HG02588 (cell line): ENCODE measurements around the gene SMPD3.

Experiments used
- ATAC-seq: cut with Tn5 transposase; IDR thresholded peaks from one replicate; pipeline ENCODE4 v1.9.1; 2021; ENCODE audit warnings: mild to moderate bottlenecking, moderate library complexity; ENCODE audit not compliant: unreplicated experiment

SMPD3 gene

DNA sequence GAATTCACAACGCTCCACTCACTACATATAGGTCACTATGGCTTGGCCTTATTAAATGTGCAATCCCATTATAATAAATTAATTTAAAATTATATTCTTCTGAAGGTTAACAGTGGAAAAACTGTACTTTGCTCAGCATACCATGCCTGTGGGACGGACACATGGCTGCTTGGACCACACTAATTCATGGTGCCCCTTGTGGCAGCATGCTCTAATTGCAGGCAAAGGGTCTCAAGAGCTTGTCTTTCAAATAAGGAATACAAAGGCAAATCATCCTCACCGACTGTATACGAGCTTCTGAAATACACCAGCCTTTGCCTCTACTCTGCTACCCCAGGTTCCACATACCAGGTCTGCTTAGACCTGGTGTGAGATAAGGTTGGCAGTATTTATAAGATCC lies 11.7 kb downstream of the SMPD3 start:
- ATAC-seq, result no peak

DNA sequence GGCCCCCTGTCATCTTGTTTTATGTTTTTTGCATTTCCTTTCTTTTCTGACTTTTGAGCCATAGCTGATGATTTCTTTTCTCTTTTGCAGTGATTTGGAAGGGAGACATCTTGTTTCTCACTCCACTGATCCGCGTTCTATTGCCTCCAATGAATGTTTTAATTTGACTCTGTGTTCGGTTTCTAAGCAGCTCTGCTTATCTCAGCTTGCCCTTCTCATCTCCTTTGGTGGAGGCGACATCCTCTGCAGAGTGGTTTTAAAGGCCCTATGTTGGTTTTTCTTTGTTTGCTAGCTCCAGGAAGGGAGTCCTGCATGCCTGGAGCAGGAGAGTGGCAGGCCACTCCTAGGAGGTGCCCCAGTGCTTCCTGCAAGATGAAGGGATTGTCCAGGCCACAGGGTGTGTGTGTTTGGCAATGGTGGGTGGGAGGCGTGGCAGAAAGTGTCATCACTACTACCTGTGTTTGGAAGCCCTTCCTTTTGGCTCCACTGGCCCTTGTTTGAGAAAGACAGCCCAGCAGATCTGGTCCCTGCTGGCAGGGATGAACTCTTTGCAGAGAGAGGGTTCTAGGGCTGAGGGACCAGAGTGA lies 13.6 kb downstream of the SMPD3 start:
- ATAC-seq, result no peak

DNA sequence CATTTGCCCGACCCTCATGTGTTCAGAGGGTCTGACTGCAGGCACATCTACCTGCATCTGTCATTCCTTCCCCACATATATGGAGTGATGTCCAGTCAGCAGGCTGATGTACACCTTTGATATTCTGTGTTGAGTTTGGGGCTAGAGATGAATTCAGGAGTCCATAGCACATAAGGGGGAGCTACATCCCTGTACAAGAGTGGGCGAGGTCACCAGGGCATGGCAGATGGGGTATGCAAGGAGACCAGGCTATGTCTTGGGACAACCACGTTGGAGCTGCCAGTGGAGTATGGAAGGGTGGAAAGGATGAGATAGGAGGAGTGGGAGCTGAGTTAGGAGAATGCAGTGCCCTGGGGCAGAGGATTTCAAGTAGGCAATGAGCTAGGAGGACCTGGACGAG lies 15.0 kb downstream of the SMPD3 start:
- ATAC-seq, result no peak

- ATAC-seq, result no peak
Observed at GRCh38 chr16:68432701-68433100, 15.6 kb downstream of the SMPD3 start.

DNA sequence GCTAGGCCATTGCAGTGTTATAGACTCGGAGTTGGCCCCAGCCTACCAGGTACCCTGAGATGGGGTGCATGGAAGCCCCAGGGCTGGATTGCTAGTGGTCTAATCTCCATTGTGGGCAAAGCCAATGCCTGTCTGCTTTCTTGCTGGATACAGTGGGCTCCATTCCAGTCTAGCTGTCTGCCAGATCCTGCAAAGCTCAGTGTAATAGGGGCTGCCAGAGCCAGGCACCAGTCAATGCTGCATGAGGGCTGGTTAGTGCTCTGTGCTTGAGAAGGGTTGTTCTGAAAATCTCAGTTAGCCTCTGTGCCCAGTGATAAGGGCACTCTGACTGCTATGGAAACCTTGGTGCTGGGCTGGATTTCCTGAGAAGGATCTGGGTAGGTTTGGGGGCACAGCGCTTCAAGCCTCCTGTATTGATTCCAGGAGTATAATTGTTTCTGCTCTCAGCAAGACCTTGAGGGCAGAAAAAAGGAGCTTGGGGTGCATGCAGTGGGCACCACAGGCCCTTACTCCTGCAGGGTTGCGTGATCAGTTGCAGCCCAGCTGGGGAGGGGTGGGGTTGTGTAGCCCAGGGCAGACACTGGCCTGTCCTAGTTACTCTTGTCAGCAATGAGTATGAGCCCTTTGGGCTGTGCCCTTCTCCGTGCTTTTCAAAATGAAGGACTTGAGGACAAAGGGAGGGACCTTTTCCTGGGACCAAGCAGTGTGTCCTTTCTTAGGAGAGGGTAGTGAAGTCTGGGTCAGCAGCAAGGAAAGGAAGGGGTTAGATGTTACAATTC lies 19.0 kb downstream of the SMPD3 start:
- ATAC-seq, result no peak

- no peak for ATAC-seq
Observed at GRCh38 chr16:68427649-68428303, 20.5 kb downstream of the SMPD3 start.

DNA sequence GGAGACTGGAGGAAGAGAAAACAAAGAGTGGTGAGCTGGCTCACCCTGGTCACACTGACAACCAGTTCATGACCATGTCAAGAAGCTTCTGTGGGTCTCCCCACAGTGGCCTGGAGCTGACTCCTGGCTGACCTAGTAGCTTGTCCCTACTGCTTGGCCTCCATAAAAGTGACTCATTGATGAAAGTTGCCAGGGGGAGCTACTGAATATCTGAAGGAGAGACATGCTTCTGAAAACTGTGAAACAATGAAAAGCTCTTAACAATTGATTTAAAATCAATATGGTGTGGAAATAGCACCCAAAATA lies 22.0 kb downstream of the SMPD3 start:
- ATAC-seq, result no peak

DNA sequence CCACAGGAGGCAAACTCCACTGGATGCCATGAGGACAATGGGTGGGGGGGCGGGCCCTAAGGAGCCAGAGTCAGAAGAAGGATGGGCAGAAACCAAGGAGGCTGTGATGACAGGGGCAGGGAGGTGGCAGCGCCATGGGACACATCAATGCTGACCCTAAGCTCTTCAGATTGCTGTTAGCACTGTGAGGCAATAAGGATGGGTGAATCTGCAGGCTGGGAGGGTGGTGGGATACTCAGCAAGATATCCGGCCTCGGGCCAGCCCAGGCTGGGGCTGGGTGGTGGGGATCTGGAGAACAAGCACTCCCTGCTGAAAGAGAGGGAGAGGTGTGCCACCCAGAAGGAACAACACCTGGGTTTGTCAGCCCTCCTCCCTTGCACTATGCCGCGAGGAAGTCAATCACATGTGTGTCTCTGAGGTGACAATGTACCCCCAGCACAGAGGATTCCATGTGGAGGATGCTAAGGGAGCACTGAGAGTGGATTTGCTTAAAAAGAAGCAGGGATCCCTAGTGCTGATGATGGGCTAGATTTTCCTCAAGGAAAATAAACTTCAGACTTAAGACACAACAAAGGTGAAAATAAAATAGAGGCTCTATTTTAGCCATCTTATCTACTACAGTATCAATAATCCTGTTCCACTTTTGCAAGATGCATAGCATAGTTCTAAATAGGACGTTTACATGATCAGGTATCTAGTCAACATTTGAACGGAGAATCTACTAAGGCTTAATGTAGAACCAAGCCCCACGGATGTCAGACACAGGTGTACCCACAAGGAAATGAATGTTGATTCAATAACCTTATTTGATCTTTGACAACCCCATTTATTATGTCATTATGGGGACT lies 22.6 kb downstream of the SMPD3 start:
- no peak for ATAC-seq

DNA sequence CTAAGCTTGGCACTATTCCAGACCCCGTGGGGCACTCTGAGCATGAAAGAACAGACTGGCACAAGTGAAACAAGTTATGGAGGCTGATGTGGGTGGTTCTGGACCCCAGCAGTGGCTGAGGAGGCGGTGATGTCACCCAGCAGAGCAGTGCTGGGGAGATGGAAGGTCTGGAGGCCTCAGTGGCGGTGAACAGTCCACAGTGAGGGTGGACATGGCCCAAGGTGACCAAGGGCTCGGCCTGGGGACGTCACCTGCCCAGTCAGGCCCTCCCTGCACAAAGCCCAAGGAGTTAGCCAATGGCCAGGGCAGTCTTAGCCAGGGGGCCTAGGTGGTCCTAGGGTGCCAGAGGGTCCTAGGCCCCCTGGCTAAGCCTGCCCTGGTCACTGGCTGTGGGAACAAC lies 24.5 kb downstream of the SMPD3 start:
- ATAC-seq, result no peak

DNA sequence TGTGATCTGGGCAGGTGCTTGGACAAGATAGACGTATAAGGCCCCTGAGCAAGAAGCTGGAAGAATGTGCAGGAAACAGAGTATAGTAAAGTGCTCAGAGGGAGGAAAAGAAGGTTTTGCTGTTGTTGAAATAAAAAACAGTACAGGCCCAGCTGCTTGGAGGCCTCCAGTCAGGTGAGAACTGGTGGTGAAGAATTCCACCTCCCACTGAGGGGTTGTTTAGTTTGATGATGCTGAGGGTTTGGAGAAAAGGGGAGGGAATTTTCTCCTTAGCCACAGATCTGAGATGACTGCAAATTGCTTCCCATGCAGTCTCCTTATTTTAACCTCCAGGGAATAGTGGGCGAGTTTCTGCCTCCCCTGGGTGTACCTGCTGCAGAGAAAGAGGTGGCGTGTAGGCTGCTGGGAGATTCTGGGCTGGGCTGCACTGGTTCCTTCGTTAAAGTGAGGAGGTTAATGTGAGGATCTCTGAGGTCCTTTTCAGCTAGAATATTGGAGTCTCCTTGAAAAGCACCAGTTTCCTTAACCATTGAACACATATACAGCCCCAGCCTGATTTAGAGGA lies 25.8 kb downstream of the SMPD3 start:
- no peak for ATAC-seq

DNA sequence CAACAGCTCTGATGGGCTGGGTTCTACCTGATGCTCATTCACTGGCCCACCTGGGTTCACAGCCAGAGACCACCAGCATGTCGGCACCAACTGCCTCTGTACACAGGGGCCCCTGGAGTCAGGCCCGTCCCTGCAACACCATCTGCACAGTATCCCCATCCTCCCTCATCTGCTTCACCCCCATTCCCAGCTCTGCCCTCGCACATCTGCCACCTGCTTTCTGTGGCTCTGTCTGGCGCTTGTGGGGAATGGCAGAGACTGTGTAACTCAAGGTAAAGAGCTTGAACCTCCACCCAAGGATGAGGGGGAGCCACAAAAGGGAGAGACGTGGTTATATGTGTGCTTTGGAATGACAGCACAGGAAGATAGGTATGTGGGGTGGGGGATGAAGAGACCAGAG lies 27.2 kb downstream of the SMPD3 start:
- ATAC-seq, result no peak

GRCh38 chr16:68420366-68420942 lies 27.9 kb downstream of the SMPD3 start:
- no peak for ATAC-seq

DNA sequence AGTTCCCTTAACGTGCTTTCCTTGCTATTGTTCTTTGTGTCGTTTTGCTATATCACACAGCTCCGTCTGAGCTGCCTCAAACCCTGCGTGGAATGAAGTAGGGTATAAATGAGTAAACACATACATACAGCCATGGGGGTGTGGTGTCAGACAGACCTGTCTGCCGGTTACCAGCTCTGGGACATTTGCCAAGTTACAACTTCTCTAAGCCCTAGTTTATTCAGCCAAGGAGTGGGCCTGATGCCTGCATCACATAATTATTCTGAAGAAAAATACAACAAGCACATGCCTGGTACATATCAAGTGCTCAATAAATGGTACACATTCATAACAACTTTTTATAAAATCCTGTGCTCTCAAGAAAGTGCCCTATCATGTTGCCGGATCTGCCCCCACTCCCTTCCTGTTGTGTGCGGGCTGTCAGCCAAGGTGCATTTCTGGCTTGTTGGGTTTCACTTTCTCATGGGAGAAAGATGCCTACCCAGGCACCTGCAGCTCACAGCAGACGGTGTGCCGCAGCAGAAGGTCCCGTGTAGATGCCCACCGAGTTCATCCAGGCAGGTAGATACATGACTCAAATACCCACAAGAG lies 30.5 kb downstream of the SMPD3 start:
- ATAC-seq, result peak; percentile 72

DNA sequence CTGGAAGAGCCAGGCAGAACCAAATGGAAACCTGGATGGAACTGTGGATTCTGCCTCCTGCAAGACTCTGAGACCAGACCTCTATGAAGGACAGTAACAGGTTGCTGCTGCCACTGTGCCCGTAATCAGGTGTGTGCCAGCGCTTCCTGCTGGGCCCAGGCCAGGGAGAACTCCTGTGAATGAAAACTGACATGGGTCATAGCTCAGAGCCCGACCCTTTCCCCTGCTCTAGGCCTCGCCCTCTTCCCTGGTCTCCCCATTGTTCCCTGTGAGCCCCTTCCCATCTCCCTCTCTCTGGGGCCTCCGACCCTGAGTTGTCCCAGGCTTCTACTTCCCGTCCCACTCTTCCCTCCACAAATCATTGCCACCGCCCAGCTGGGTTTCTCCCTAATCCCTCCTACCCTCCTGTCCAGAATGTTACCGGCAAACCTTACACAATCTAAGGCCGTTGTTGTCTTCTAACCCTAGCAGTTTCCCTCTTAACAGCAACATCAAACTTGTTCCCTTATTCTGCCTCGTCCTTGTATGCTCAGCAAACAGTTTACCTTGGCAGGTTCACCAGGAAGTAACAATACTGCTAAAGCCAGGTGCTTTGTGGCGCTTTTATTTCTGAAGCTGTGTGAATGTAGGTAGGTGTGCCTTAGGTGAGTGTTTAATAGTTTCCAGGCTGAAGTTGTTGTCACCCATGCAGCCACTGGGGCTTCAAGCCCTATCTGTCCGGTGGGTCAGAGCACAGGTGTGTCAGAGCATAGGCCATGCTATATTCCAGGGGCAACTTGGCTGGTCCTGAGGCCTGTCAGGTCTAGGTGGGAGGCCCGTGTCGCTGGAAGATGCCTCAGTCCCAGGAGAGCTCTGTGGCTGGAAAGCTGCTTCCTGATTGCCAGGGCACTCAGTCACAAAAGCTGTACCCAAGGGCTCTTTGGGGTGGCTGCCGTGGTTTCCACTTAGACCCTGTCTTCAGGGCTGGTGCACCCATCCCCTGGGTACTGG lies 32.0 kb downstream of the SMPD3 start:
- no peak for ATAC-seq

GRCh38 chr16:68414581-68414980 lies 33.7 kb downstream of the SMPD3 start:
- no peak for ATAC-seq

- ATAC-seq, result no peak
Observed at GRCh38 chr16:68412061-68412460, 36.2 kb downstream of the SMPD3 start.

DNA sequence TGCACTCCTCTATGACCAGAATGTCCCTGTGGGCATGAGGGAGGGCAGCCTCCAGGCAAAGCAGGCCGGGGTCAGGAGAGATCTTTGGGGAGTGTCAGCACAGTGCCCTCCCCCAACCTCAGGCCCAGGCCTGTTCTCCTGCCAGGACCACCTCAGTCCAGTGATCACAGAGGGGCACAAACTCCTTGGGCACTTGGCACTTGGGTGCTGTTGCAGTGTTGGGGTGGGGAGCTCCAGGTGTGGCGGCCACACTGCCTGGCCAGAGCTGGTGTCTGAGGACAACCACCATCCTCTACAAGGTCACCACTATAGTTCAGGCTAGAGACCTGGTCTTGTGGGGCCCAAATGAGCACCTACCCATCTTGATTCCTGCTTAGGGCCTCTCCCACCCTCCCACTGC lies 37.2 kb downstream of the SMPD3 start:
- ATAC-seq, result no peak

DNA sequence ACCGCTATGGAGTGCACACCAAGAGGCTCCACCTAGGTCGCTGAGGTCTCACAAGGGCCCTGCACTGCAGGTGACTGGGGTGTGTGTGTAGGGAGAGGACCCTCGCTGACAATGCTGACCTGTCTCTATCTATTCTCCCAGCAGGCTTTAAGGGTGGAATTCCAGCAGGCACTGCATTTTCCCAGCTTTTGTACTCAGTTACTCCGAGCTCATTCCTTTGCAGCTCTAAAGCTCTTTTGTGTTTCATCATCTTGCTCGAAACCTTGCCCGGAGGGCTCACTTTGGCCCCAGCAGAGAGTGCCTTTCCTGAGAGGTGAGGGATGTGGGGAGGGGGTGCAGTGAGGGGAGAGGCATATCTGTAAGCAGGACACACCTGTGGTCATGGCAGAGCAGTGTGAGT lies 39.3 kb downstream of the SMPD3 start:
- no peak for ATAC-seq

DNA sequence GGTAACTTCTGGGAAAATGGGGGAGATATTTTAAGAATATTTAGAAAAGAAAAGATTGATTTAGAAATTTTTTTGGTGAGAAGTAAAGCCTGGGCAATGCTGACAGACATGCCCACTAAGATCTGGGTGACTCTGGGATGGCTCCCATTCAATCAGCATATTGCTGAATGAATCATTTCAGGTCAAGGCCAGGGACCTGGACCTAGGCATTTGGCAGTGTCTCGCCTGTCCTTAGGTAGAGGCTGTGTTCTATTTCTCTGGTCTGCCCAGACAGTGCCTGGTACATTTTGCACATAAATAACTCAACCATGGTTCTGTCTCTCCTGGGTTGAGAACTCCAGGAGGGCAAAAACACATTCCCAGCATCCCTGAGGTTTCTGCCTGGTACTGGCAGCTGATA lies 39.9 kb downstream of the SMPD3 start:
- no peak for ATAC-seq
